ENCODE data around the gene EDC4.

GRCh38 chr16:67856927-67857546, 15.8 kb upstream of the EDC4 start:
- TF ChIP-seq, protein P1, sequence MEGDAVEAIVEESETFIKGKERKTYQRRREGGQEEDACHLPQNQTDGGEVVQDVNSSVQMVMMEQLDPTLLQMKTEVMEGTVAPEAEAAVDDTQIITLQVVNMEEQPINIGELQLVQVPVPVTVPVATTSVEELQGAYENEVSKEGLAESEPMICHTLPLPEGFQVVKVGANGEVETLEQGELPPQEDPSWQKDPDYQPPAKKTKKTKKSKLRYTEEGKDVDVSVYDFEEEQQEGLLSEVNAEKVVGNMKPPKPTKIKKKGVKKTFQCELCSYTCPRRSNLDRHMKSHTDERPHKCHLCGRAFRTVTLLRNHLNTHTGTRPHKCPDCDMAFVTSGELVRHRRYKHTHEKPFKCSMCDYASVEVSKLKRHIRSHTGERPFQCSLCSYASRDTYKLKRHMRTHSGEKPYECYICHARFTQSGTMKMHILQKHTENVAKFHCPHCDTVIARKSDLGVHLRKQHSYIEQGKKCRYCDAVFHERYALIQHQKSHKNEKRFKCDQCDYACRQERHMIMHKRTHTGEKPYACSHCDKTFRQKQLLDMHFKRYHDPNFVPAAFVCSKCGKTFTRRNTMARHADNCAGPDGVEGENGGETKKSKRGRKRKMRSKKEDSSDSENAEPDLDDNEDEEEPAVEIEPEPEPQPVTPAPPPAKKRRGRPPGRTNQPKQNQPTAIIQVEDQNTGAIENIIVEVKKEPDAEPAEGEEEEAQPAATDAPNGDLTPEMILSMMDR (conservative IDR thresholded peaks at IDR 0.05; ENCODE audit: low read length) = no peak
- TF ChIP-seq EZH2phosphoT487 (IDR thresholded peaks at IDR 0.05; ENCODE audit: borderline replicate concordance, low read depth, low read length) = no peak

Measured in OCI-LY7 (cell line).